ENCODE data around the gene TOP3A. TPM values are rescaled to one million over a fixed set of nuclear protein-coding genes. Genes with fewer than 3 reads are reported as not detected.

The TOP3A gene
- total RNA-seq, 1 experiment from 2014 or later: 52.2 TPM

DNA sequence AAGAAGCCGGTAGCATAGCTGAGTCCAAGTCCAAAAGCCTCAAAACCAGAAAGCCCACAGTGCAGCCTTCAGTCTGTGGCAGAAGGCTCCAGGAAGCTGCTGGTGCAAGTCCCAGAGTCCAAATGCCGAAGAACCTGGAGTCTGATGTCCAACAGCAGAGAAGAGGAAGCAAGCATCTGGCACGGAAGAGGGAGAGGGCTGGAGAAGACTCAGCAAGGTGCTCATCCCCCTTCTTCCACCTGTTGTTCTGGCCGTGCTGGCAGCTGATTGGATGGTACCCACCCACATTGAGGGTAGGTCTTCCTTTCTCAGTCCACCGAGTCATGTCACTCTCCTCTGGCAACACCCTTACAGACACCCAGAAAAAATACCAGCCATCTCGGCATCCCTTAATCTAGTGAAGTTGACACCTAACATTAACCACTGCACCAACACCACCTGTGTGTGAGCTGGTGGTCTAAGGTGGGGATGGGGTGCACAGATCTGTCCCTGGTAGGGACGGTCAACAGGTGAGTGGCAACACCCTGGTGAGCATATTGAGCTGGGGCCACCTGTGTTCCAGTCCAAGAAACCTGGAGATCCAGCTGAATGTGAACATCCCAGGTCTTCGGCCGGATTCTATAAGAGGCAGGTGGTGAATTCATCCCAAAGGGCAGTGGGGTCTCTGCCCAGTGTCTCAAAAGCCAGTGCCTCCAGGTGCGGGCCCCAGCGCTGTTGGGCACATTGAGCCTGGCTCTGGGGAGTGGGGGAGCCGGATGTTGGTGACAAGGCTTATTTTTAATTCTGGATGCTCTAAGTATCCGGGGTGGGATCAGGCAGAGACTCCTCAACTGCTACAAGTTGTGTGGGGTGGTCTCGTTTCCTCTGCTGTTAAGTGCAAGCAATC lies 44.5 kb downstream of the TOP3A start:
- no peak for DNase-seq
- H3K79me2 ChIP-seq (ENCODE audit: low read depth): no peaks in the 10 kb centered on the region
- intact Hi-C loops (cut with micrococcal nuclease; ENCODE audit: unreplicated experiment): no loop called here
- no TSS peak for BruUV-seq (replicated peaks)
- H3K4me1 ChIP-seq (replicated peaks; ENCODE audit: insufficient read depth): peaks cover 15% of the 10 kb centered on the region; the same call in 1 of the 2 replicates
- no peaks in the 10 kb centered on the region for H3K9me2 ChIP-seq (ENCODE audit: insufficient read depth)
- H3K27ac ChIP-seq: no peak overlapping the region
- ChIA-PET CTCF (no interaction called here), POLR2A (ENCODE audit: unreplicated experiment) (no interaction called here)
- no peak overlapping the region for H3K4me3 ChIP-seq
- no peaks in the 10 kb centered on the region for H3K27me3 ChIP-seq (ENCODE audit: insufficient read depth, low read depth)
- no peak overlapping the region for H3K4me2 ChIP-seq
- no peaks in the 10 kb centered on the region for H3K36me3 ChIP-seq (ENCODE audit: low read depth)
- TF ChIP-seq, protein P1, sequence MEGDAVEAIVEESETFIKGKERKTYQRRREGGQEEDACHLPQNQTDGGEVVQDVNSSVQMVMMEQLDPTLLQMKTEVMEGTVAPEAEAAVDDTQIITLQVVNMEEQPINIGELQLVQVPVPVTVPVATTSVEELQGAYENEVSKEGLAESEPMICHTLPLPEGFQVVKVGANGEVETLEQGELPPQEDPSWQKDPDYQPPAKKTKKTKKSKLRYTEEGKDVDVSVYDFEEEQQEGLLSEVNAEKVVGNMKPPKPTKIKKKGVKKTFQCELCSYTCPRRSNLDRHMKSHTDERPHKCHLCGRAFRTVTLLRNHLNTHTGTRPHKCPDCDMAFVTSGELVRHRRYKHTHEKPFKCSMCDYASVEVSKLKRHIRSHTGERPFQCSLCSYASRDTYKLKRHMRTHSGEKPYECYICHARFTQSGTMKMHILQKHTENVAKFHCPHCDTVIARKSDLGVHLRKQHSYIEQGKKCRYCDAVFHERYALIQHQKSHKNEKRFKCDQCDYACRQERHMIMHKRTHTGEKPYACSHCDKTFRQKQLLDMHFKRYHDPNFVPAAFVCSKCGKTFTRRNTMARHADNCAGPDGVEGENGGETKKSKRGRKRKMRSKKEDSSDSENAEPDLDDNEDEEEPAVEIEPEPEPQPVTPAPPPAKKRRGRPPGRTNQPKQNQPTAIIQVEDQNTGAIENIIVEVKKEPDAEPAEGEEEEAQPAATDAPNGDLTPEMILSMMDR (conservative IDR thresholded peaks at IDR 0.05): no peak
- TF ChIP-seq EZH2 (IDR thresholded peaks at IDR 0.05; ENCODE audit: low read depth): no peak
- no peak overlapping the region for H2AFZ ChIP-seq
- H4K20me1 ChIP-seq (ENCODE audit: insufficient read depth): no peaks in the 10 kb centered on the region
- peaks cover 41% of the 10 kb centered on the region for H3F3A ChIP-seq (ENCODE audit: insufficient read depth, low read depth)
- no peaks in the 10 kb centered on the region for H3K9me3 ChIP-seq (ENCODE audit: insufficient read depth, low read depth)

DNA sequence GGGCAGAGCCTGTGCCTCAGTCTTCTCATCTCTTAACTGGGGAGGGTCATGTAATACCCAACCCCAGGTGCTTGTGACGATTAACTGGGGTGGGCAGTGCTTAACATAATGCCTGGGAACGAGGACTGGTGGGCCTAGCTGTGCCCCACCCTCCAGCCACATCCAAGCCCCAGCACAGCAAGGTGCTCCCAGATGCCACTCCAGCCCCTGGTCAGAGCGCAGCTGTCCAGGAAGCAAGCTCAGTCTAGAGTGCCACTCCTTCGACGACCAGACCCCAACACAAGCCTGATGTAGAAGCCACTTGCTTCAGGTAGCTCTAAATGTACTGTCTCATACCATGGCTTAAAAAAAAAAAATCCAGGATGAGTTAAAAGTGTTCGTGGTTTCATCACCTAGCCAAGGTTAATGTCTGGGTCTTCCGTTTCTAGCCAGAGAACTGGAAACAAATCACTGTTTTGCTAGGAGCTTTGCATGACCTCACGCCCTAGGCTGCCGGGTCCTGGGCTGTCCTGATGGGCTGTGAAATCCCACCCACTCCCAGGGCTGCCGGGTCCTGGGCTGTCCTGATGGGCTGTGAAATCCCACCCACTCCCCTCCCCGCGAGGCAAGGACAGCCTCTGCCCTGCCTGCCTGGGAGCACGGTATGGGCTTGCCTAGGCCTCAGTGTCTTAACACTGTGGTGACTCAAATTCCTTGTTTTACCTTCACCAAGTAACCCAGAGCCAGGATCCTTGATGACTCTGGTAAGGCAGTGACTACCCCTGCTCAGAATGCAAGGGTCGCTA lies 46.7 kb downstream of the TOP3A start:
- Histone ChIP-seq H3K4me1 (replicated peaks; ENCODE audit: insufficient read depth) (peaks cover 15% of the 10 kb centered on the region; the same call in 1 of the 2 replicates), H3K36me3 (ENCODE audit: low read depth) (no peaks in the 10 kb centered on the region), H3K27ac (peak overlapping the region; percentile 60), H3K27me3 (ENCODE audit: insufficient read depth, low read depth) (no peaks in the 10 kb centered on the region), H4K20me1 (ENCODE audit: insufficient read depth) (0 out of 2 replicates have a peak, but pooled peaks cover 3% of the 10 kb centered on the region), H3K4me2 (no peak overlapping the region), H2AFZ (no peak overlapping the region), H3K9me3 (ENCODE audit: insufficient read depth, low read depth) (no peaks in the 10 kb centered on the region), H3K79me2 (ENCODE audit: low read depth) (peaks cover 6% of the 10 kb centered on the region; the same call in 1 of the 2 replicates), H3K4me3 (no peak overlapping the region), H3K9me2 (ENCODE audit: insufficient read depth) (no peaks in the 10 kb centered on the region), H3F3A (ENCODE audit: insufficient read depth, low read depth) (peaks cover 41% of the 10 kb centered on the region)
- intact Hi-C loops (cut with micrococcal nuclease; ENCODE audit: unreplicated experiment): no loop called here
- TF ChIP-seq, protein P1 (conservative IDR thresholded peaks at IDR 0.05): no peak
- no peak for TF ChIP-seq EZH2 (IDR thresholded peaks at IDR 0.05; ENCODE audit: low read depth)
- peak in 1 of 2 experiments; percentile 54 for DNase-seq
- ChIA-PET CTCF (interaction anchor here (0.7 kb wide), 1 partner anchor 26 kb away, joined by 5 read pairs; no protein-coding TSS in a partner anchor), POLR2A (ENCODE audit: unreplicated experiment) (interaction anchor here (0.6 to 0.7 kb wide), 4 partner anchors 13 to 694 kb away, joined by 4 to 15 read pairs (median 7); no protein-coding TSS in a partner anchor)
- BruUV-seq (replicated peaks): no TSS peak

DNA sequence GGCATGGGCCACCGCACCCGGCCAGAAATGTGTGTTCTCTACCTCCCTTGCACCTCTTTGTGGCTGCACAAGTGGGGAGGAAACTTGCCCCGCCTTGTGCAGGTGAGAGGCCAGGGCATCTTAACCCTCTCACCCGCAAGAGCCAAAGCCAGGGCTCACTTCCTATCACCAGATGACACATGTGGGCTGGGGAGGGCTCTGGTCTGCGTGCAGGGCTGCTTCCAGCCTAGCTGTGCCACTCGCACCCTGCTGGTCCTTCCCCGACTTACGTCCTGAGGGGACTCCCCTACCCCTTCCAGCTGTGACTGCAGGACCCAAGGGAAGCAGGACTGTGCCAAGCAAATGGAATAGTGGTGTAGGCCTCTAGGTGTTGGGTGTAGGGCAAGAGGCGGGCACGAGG lies 47.4 kb downstream of the TOP3A start:
- H3K36me3 ChIP-seq (ENCODE audit: low read depth): no peaks in the 10 kb centered on the region
- no peaks in the 10 kb centered on the region for H3K27me3 ChIP-seq (ENCODE audit: insufficient read depth, low read depth)
- H3K27ac ChIP-seq: peak overlapping the region; percentile 60; the same call in 1 of the 2 replicates
- peaks cover 39% of the 10 kb centered on the region for H3F3A ChIP-seq (ENCODE audit: insufficient read depth, low read depth)
- TF ChIP-seq, protein P1 (conservative IDR thresholded peaks at IDR 0.05): no peak
- no peak for TF ChIP-seq EZH2 (IDR thresholded peaks at IDR 0.05; ENCODE audit: low read depth)
- peaks cover 14% of the 10 kb centered on the region for H3K79me2 ChIP-seq (ENCODE audit: low read depth)
- ChIA-PET CTCF (interaction anchor here (0.7 kb wide), 1 partner anchor 25 kb away, joined by 5 read pairs; no protein-coding TSS in a partner anchor), POLR2A (ENCODE audit: unreplicated experiment) (no interaction called here)
- H3K4me2 ChIP-seq: no peak overlapping the region
- no TSS peak for BruUV-seq (replicated peaks)
- no peak overlapping the region for H2AFZ ChIP-seq
- H4K20me1 ChIP-seq (ENCODE audit: insufficient read depth): peaks cover 5% of the 10 kb centered on the region; the same call in 1 of the 2 replicates
- intact Hi-C loops (cut with micrococcal nuclease; ENCODE audit: unreplicated experiment): no loop called here
- no peaks in the 10 kb centered on the region for H3K9me2 ChIP-seq (ENCODE audit: insufficient read depth)
- peaks cover 18% of the 10 kb centered on the region for H3K4me1 ChIP-seq (replicated peaks; ENCODE audit: insufficient read depth)
- no peak for DNase-seq
- H3K4me3 ChIP-seq: no peak overlapping the region
- H3K9me3 ChIP-seq (ENCODE audit: insufficient read depth, low read depth): no peaks in the 10 kb centered on the region

Data from PC-9 (cell line).